GM12878 (cell line): ENCODE data around the gene COX6A2.

Source experiments
- HDAC2 ChIP-seq: fragments of 200-600 bp; sonication (generic); IDR thresholded peaks from 2 replicates; pipeline ENCODE4 v1.6.1; 2017
- HDGF ChIP-seq: fragments of 450-650 bp; IDR thresholded peaks from 2 replicates; pipeline ENCODE4 v1.6.1; 2016; ENCODE audit warnings: antibody characterized with exemption
- IKZF2 ChIP-seq, 2 experiments: fragments of 450-650 bp; IDR thresholded peaks; 2 replicates each; pipeline ENCODE4 v1.6.1; 2017; ENCODE audit warnings: mild to moderate bottlenecking in 2 of 2, moderate library complexity in 2 of 2
- JUNB ChIP-seq: IDR thresholded peaks from 2 replicates; pipeline ENCODE4 v1.6.1; 2016; ENCODE audit warnings: antibody characterized with exemption, mild to moderate bottlenecking
- KAT2A ChIP-seq: conservative IDR thresholded peaks from 2 replicates; pipeline ENCODE4 v1.6.1; 2011; ENCODE audit warnings: low read depth, low read length; ENCODE audit not compliant: control insufficient read depth
- POLR2A ChIP-seq: IDR thresholded peaks from 2 replicates; pipeline ENCODE4 v1.6.1; 2011; ENCODE audit warnings: low read depth, mild to moderate bottlenecking, low read length
- SP1 ChIP-seq: IDR thresholded peaks from one replicate; pipeline ENCODE4 v1.6.1; 2011; ENCODE audit warnings: low read depth, low read length
- STAT3 ChIP-seq: IDR thresholded peaks from 2 replicates; pipeline ENCODE4 v1.6.1; 2011; ENCODE audit warnings: low read depth, low read length, improper control_type of control experiment
- TCF12 ChIP-seq: IDR thresholded peaks from 2 replicates; pipeline ENCODE4 v1.6.1; 2011; ENCODE audit warnings: low read depth, mild to moderate bottlenecking, low read length
- TCF7 ChIP-seq: IDR thresholded peaks from 2 replicates; pipeline ENCODE4 v1.6.1; 2014; ENCODE audit warnings: antibody characterized with exemption, borderline replicate concordance
- TF ChIP-seq, protein P1 (sequence below), 3 experiments: IDR thresholded peaks in 2 of 3; conservative IDR thresholded peaks in 1 of 3; 2 replicates each; pipeline ENCODE4 v1.5.1; 2011; ENCODE audit warnings: low read depth in 3 of 3, low read length in 3 of 3, mild to moderate bottlenecking in 3 of 3, control low read depth in 2 of 3, moderate library complexity in 2 of 3, inconsistent platforms in 1 of 3, mixed read lengths in 1 of 3; ENCODE audit not compliant: control insufficient read depth in 2 of 3, insufficient read depth in 1 of 3; ENCODE audit errors: extremely low read depth in 1 of 3
- TF ChIP-seq, protein P2 (sequence below): IDR thresholded peaks from 2 replicates; pipeline ENCODE4 v1.6.1; 2012; ENCODE audit warnings: mild to moderate bottlenecking, low read depth, low read length

DNA sequence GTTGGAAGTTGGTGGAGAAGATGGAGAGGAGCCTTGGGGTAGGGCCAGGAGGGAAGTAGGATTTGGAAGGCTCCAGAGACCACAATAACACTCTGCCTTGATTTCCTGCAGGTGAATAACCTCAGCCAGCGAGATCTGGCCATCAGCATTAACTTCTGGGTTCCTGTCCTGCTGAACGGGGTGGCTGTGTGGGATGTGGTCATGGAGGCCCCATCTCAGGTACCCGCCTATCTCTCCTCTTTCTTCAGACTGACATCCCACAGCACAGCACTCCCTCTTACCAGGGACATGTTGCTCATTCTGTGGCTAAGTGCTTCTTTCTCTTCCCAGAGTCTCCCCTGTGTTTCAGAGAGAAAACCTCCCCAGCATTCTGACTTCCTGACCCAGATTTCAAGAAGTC is 4.9 kb downstream of the COX6A2 start:
- no peak for TF ChIP-seq IKZF2 (IDR thresholded peaks at IDR 0.05)
- TF ChIP-seq, protein P1, sequence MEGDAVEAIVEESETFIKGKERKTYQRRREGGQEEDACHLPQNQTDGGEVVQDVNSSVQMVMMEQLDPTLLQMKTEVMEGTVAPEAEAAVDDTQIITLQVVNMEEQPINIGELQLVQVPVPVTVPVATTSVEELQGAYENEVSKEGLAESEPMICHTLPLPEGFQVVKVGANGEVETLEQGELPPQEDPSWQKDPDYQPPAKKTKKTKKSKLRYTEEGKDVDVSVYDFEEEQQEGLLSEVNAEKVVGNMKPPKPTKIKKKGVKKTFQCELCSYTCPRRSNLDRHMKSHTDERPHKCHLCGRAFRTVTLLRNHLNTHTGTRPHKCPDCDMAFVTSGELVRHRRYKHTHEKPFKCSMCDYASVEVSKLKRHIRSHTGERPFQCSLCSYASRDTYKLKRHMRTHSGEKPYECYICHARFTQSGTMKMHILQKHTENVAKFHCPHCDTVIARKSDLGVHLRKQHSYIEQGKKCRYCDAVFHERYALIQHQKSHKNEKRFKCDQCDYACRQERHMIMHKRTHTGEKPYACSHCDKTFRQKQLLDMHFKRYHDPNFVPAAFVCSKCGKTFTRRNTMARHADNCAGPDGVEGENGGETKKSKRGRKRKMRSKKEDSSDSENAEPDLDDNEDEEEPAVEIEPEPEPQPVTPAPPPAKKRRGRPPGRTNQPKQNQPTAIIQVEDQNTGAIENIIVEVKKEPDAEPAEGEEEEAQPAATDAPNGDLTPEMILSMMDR (IDR thresholded peaks at IDR 0.05 in 2 of 3, conservative IDR thresholded peaks at IDR 0.05 in 1 of 3; ENCODE audit: control insufficient read depth in 2 of 3, extremely low read depth in 1 of 3, insufficient read depth in 1 of 3, low read depth in 3 of 3, low read length in 3 of 3), result no peak
- no peak for TF ChIP-seq STAT3
- no peak for TF ChIP-seq HDGF
- TF ChIP-seq TCF12, result no peak
- TF ChIP-seq, protein P2, sequence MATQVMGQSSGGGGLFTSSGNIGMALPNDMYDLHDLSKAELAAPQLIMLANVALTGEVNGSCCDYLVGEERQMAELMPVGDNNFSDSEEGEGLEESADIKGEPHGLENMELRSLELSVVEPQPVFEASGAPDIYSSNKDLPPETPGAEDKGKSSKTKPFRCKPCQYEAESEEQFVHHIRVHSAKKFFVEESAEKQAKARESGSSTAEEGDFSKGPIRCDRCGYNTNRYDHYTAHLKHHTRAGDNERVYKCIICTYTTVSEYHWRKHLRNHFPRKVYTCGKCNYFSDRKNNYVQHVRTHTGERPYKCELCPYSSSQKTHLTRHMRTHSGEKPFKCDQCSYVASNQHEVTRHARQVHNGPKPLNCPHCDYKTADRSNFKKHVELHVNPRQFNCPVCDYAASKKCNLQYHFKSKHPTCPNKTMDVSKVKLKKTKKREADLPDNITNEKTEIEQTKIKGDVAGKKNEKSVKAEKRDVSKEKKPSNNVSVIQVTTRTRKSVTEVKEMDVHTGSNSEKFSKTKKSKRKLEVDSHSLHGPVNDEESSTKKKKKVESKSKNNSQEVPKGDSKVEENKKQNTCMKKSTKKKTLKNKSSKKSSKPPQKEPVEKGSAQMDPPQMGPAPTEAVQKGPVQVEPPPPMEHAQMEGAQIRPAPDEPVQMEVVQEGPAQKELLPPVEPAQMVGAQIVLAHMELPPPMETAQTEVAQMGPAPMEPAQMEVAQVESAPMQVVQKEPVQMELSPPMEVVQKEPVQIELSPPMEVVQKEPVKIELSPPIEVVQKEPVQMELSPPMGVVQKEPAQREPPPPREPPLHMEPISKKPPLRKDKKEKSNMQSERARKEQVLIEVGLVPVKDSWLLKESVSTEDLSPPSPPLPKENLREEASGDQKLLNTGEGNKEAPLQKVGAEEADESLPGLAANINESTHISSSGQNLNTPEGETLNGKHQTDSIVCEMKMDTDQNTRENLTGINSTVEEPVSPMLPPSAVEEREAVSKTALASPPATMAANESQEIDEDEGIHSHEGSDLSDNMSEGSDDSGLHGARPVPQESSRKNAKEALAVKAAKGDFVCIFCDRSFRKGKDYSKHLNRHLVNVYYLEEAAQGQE, result no peak
- no peak for TF ChIP-seq JUNB
- no peak for TF ChIP-seq KAT2A
- no peak for TF ChIP-seq POLR2A
- TF ChIP-seq SP1, result no peak
- no peak for TF ChIP-seq HDAC2
- no peak for TF ChIP-seq TCF7
